ENCODE data around the gene LMBRD1.
"Not testable (repeated sequence)": the region's sequence is repeated elsewhere in the genome, so short reads cannot be mapped to it uniquely, and the experiment has no call there.

Gene LMBRD1

DNA sequence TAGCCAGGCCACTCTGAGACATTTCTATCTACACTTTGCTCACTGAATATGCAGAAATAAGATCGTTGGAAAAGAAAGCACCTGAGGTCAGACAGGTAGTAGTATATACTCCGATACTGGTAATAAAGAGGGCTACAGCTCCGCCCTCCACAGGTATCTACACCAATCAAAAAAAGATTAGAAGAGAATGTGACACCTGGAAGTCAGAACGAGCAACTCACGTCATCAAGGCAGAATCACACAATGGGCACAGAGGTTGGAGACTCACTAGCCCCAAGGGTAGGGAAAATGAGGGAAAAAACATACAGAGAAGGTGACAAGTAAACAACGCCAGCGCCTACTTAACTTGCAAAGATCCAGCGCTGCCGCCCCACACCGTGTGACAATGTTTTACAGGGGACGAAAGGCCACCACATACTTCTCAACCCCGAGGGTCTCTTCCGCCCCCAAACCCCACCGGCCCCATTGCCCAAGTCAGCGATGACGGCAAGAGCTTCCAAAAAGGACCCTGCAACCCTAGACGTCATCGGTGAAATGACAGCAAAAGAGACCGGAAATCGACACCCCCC is 653 bp downstream of the LMBRD1 start:
- peak; percentile 92 for DNase-seq (ENCODE audit: low spot score)

DNA sequence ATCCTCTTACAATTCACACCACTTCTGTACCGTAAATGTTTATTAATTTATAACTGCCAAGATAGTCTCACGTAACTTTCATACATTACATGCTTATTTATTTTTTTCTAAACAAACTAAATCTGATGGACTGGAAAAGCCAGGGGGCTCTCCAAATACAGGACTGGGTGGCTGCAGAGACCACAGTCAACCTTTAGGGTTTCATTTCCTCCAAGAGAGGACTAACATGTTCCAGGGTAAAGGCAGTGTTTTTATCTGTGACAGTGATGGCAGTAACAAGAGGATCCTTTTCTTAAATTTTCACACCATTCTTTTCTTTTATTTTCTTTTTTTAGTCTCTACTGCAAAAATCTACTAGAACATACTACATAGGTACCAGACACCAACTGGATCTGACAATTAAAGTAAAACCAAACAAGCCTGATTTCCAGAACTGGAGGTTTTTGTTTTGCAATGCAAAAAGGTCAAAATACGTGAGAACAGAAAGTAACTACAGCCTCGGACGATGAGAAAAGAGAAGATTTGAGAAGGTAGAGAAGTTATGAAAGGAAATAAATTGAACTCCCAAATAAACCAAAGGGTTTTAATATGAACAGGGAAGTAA is 1.2 kb downstream of the LMBRD1 start:
- DNase-seq (ENCODE audit: low spot score), result peak; percentile 51

DNA sequence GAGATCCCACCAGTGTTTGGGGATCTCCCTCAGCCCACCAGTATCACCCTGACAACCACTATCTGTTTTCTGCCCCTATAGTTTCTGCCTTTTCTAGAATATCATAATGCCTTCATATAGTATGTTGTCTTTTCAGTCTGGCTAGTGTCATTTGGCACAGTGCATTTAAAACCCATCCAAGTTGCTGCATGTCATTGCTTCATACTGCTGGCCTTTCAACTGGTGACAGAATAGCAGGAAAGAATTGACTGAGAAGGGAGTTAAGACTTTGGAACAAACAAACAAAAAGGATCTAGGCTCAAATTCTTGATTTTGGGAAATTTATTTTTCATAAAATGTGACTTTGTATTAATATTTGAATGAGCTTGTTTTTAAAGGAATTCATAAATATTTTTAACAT is 4.5 kb downstream of the LMBRD1 start:
- peak; percentile 65 for DNase-seq (ENCODE audit: low spot score)

DNA sequence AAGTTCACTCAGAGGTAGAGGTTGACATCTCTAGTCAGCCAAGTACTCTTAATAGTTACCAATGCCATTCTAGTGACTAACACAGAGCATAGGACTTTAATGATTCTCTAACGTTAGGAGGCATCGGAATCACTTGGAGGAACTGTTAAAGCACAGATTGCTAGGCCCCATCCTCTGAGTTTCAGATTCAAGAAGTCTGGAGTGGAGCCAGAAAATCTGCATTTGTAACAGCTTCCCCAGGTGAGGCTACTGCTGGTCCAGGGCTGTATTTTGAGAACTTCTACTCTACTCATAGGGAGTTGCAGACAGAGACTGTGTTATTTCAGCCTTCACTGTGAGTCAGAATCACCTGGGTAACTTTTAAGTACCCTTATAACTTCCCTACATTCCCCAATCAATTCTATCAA is 5.7 kb downstream of the LMBRD1 start:
- peak; percentile 60 for DNase-seq (ENCODE audit: low spot score)

DNA sequence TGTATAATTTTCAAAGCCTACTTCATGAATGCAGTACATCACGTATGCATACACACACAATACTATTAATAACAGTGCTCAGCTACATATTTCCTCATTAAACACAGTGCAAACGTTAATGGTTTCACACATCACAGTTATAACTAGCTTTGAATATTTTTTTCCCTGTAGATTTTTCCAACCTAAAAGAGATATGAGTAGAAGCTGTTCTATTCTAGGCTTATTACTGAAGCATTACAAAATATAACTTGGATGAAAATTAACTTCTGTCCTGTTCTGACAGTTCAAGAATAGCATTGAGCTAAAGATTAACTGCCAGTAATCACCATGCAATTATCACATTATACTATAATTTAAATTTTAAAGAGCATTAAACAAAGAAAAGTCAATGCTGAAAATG is 6.2 kb downstream of the LMBRD1 start:
- DNase-seq (ENCODE audit: low spot score), result no peak

DNA sequence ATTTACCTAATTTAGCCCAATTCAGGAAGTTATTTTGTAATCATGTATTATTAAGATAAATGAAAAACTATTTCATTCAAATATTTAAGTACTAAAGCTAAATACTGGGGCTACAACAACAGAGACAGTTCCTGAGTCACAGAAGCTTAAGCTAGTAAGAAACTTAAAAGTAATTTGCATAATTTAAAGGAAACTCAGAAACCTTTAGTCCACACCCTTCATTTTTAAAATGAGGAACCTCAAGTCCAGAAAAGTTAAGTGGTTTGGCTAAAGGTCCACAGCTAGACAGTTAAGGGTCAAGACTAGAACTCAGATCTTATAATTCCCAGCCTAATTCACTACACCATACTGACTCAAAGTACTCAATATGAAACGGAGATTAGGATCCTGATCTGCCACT is 7.2 kb downstream of the LMBRD1 start:
- DNase-seq (ENCODE audit: low spot score), result no peak

DNA sequence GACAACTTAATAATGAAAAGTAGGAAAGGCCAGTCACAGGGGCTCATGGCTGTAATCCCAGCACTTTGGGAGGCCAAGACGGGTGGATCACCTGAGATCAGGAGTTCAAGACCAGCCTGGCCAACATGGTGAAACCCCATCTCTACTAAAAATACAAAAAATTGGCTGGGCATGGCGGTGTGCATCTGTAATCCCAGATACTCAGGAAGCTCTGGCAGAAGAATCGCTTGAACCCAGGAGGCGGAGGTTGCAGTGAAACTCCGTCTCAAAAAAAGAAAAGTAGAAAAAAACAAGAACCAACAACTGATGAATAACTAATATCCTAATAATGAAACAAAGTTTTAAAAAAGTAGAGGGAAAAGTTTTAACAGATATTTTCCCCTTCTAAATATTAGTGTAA is 9.4 kb downstream of the LMBRD1 start:
- not testable (repeated sequence) for DNase-seq (ENCODE audit: low spot score)

DNA sequence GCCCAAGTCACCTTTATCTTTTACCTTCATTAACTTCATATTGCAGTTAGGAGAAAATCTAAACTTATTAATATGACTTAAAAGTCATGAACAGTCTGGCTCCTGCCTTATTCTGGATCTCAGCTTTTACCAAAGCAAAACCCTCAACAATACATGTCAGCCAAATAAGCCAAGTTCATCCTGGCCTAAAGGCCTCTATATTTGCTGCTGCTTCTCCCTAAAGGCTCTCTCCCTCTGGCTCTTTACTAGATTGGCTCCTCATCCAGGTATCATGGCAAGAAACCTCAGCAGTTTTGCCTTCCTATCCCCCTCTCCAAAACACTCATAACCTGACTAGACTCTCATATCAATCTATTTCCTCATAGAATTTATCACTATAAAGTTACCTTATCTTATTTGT is 11.1 kb downstream of the LMBRD1 start:
- no peak for DNase-seq (ENCODE audit: low spot score)

DNA sequence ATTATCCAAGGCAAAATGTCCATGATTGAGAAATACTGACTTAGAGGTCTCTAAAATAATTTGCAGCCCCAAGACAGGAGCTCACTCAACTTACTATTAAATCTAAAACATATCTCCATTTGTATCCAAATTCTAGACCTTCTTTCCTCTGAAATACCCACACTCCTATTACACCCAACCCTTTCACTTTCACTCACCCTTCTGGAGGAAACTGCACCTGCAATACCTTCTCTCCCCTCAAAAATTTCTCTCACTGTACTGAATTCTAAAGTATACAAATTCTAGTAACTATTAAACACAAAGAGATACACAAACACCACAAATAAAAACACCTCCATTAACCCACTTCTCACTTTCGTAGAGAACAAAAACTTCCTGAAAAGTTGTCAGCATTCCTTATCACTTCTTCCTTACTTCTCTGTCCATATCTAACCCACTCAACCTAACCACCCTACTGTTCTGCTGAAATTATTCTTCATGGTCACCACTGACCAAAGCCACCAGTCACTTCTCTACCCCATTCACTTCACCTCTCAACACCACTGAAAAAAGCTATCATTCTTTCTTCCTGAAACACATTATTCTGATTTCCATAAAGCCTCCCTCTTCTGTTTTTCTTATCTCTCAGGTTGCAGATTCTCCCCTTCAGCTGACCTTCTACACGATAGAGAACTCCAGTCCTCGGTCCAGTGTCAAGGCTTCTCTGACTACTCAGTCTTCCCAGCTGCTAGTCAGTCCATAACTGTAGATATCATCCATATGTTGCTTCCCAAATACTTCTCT is 12.0 kb downstream of the LMBRD1 start:
- no peak for DNase-seq (ENCODE audit: low spot score)

DNA sequence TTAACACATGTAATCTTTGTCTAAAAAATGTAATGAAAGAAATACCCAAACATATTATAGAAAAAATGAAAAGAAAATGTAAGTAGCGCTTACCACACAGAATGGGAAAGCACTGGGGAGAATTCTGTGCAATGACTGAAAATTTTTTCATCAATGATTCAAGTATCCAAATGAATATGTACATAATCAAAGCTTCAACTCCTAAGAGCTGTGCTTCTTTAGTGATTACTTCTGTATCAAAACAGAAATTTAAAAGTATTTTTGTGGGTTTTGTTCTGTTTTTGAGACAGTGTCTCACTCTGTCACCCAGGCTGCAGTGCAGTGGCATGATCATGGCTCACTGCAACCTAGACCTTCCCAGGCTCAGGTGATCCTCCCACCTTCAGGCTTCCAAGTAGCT is 13.7 kb downstream of the LMBRD1 start:
- no peak for DNase-seq (ENCODE audit: low spot score)

DNA sequence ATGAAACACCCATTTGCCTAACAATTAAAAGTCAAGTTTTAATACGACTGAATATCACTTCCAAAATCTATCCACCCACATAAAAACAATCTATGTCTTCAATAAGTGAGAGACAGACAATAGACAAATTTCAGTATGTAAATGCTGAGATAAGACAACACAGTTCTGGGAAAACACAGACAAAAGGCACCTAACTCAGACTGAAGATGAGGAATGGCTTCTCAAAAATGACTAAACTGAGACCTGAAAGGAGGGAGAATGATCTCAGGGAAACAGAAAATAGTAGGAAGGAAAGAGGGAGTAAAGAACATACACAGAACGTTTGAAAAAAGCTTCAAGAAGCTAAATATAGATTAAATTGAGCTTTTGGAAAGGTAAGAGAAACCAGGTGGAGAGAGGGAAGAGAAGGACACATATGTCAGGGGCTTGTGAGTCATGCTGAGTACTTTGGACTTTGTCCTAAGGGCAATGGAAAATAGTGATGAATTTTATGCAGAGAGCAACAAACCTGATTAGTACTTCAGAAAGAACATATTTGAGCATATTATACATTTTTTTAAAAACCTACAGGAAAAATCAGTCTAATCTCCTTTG is 16.1 kb downstream of the LMBRD1 start:
- peak; percentile 91 for DNase-seq (ENCODE audit: low spot score)

DNA sequence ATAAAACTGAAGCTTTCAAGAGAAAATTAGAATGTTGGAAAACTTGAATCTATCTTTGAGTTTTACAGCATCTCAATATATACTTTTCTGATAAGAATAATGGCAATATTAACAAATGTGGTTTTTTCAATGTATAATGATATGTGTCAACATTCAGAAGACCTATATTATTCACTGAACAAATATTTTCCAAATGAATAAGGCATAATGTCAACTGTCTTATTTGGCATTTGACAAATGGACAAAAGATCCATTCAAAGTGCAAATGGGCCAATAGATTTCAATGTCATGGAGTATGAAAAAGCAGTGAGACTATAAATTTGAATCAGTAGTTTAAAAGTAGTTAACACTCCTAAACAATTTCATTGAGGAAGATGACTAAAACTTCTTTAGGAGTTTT is 20.9 kb downstream of the LMBRD1 start:
- DNase-seq (ENCODE audit: low spot score), result no peak

DNA sequence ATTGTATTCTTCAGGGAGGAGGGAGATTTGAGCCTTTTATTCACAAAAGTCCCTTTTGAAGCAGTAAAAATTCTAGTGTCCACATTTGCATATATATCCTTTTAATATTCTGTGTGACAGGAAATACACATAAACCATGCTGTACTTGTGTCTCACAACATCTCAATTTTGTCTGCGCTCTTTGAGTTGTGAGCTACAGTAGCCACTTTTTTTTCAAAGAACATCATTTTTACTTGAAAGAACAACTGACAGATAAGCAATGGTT is 21.3 kb downstream of the LMBRD1 start:
- DNase-seq (ENCODE audit: low spot score), result no peak

DNA sequence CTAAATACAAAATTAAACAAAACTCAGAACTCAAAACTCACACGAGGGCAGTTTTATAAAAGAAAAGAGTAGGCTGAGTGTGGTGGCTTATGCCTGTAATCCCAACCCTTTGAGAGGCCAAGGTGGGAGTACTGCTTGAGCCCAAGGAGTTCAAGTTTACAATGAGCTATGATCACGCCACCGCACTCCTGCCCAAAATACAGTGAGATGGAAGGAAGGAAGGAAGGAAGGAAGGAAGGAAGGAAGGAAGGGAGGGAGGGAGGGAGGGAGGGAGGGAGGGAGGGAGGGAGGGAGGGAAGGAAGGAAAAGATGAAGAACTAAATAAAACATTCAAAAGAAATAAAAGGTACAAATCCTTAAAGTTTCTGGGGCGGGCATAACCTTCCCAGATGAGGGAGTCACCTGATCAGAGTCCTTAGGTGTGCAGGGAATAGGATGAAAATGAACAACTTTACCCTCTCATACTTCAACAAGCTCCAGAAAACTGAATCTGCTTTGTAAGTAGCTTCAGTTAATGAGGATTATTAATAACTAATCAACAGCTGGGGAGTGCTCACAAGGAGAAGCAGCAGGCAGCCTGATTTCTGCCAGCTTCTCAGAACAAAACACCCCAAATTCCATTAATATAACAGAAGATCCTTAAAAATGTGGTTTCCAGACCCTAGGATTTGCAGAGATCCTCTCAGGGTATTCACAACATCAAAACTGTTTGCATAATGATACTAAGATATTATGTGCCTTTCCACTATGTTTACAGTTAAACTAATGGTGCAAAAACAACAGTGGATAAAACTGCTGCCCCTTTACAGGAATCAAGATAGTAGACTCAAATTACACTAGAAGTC is 21.8 kb downstream of the LMBRD1 start:
- no peak for DNase-seq (ENCODE audit: low spot score)

DNA sequence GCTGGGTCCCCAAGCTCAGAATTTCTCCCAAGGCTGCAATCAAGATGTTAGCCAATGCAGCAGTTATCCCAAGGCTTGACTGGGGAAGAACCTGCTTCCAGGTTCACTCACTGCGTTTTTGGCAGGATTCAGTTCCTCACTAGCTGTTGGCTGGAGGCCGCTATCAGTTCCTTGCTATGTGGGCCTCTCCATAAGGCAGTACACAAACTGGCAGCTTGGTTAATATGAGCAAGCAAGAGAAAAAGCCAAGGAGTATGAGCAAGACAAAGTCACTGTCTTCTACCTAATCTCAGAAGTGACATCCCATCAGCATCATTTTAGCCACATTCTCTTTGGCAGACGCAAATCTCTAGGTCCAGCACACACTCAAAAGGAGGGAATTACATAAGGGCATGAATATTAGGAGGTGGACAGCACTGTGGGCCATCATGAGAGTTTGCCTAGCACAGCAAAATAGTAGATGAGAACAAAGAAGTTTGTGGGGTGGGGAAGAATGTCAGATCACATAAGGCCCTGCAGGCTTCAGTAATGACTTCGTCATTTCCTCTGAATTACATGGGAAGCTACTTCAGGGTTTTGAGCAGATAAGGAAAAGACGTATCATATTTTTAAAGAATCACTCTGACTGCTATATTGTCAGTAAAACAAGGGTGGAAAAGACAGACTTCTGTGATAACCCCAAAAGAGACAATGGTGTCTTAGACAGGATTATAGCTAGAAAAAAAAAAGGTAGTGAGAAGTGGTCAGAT is 25.5 kb downstream of the LMBRD1 start:
- peak; percentile 85 for DNase-seq (ENCODE audit: low spot score)

DNA sequence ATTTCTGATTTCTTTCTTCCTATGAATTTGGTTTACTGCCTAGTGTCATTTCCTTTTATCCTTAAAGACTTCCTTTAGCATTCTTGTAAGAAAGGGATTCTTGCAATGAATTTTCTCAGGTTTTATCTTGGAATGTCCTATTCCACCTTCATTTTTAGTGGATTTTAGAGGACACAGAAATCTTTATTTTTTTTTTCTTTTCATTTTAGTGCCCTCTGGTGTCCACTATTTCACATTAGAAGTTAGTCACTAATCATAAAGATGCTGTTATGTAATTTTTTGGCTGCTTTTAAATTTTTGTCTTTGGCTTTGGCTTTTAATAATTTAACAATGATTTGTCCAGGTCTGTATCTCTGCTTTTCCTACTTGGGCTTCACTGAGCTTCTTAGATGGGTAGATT is 28.1 kb downstream of the LMBRD1 start:
- DNase-seq (ENCODE audit: low spot score), result no peak

DNA sequence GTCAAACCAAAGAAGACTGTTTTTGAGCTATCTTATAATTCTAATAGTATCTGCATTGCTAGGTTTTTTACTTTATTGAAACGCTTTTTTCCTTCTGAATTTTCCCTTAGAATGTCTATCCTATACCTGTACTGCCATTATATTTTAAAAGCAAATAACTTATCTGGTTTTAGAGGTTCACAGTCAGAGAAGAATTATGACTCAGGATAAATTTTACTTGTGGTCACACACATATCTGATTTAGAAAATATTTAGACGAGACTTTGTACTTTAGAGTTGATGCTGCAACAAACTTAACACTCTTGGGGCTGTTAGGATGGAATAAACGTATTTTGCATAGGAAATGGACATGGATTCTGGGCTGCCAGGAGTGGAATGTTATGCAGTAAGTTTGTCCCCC is 33.0 kb downstream of the LMBRD1 start:
- no peak for DNase-seq (ENCODE audit: low spot score)

DNA sequence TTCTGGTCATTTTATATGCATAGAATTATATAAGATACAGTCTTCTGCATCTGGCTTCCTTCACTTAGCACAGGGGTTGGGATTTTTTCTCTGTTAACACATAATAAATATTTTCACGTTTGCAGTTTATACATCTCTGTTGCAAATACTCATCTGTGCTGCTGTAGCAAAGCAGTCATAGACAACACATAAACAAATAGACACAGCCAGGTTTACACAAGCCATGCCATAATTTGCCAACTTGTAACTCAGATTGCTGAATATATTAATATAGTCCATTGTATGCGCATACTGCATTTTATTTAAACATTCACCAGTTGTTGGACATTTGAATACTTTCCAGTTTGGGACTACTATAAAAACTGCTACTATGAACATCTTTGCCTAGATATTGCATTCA is 35.0 kb downstream of the LMBRD1 start:
- no peak for DNase-seq (ENCODE audit: low spot score)

DNA sequence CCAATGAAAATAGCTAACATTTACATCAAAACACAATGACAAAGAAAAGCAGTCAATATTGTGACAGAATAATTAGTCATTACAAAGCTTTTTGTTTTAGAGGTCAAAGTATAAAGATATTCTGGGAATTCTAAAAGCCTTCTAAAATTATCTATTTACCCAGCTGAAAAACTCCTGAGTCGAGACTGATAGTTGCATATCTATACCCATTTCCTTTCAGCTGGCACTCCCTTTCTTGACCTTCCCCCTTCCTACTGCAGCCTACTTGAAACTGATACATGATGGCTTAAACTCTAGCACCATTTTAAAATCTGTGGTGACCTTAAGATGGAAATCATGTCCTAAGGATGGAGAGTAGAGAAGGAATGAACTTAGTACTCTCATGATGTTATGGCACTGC is 38.6 kb downstream of the LMBRD1 start:
- DNase-seq (ENCODE audit: low spot score), result no peak

DNA sequence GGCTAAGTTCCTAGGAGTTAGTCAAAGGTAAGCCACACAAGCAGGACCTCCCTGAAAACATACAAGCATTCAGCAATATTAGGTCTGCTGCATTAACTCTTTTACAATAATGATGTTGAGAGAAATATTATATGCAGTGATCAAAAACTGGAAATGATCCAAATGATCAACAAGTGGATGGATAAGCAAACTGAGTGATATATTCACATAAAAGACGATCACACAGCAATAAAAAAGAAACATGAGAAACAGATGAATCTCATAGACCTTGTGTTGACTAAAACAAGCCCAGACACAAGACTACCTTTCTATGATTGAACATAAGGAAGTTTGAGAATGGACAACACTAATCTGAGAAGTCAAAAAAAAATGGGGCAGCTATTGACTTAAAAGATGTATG is 39.9 kb downstream of the LMBRD1 start:
- DNase-seq (ENCODE audit: low spot score), result no peak

DNA sequence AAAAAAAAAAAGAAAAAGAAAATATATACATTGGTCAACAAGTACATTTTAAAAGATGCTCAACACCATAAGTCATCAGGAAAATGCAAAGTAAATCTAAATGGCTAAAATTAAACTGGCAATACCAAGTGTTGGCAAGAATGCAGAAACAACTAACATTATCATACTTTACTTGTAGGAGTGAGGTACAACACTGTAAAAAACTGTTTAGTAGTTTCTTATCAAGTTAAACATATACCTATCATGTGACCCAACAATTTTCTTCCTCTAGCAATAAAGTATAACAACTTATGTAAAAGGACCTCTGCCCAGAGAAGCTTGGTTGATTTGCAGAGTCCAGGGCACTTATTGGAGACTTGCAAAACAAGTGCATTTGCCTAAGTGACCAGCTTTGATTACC is 40.4 kb downstream of the LMBRD1 start:
- DNase-seq (ENCODE audit: low spot score), result no peak

DNA sequence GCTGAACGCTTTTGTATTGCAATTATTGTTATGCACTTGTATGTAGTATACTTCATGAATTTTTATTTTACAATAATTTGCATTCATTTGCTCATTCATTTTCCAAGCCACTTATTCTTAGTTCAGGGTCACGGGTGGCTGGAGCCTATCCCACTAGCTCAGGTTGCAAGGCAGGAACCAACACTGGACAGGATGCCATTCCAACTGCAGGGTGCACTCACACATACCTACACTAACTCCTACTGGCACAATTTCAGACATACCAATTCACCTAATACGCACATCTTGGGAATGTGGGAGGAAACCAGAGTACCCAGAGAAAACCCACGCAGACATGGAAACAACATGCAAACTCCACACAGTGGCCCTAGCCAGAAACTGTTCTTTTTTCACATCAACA is 61.8 kb downstream of the LMBRD1 start:
- no peak for DNase-seq (ENCODE audit: low spot score)
